Measurements from ENCODE around the gene SERTAD1. TPM values are rescaled to one million over a fixed set of nuclear protein-coding genes. Genes with fewer than 3 reads are reported as not detected.
"Not testable (repeated sequence)": the region's sequence is repeated elsewhere in the genome, so short reads cannot be mapped to it uniquely, and the experiment has no call there.

The SERTAD1 gene
- total and polyA plus RNA-seq, 2 of the 4 experiments (the other 2 are of a cell fraction): 21.1 to 27.4 TPM

DNA sequence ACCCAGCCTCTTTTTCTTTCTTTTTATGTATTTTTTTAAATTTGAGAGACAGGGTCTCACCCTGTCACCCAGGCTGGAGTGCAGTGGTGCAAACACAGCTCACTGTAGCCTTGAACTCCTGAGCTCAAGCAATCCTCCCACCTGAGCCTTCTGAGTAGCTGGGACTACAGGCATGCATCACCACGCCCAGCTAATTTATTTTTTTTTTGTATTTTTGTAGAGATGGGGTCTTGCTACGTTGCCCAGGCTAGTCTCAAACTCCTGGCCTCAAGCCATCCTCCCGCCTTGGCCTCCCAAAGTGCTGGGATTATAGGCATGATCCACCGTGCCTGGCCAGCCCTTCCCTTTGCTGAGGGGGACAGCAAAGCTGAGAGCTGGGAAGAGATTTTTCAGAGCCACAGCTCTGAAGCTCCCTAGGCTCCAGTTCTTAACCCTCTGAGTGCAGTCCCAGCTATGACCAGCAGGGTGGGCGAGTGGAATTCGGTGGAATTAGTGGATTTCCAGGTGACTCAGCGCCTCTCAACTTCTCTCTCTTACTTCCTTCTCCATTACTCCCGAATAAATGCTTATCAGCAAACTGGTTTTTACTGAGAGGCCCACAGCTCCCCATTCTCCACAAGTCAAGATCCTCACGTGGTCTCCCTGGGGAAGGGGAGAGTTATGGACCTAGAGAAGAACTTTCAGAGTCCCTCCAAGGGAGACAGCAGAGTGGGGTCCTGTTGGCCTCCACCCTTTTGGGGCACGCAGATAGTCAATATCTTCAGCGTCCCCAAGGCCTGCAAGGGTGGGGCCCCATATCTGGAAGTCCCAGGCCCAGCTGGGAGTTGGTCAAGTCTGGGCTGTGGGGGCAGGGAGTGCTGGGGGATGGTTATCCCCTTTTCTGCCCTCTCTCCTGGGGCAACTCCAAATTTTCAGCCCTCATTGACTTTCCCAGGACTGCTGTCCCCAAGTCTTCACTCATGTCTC lies 38.5 kb upstream of the SERTAD1 start (continued):
- TF ChIP-seq NFE2L2 (IDR thresholded peaks at IDR 0.05; ENCODE audit: low read depth, low read length) (peak; percentile 76), RAD21 (IDR thresholded peaks at IDR 0.05; ENCODE audit: low read length) (peak; percentile 75), CHD1 (IDR thresholded peaks at IDR 0.05; ENCODE audit: low read depth, low read length) (no peak), FOS (IDR thresholded peaks at IDR 0.05; ENCODE audit: low read depth, low read length) (peak; percentile 61; the same call in 1 of the 2 replicates)

DNA sequence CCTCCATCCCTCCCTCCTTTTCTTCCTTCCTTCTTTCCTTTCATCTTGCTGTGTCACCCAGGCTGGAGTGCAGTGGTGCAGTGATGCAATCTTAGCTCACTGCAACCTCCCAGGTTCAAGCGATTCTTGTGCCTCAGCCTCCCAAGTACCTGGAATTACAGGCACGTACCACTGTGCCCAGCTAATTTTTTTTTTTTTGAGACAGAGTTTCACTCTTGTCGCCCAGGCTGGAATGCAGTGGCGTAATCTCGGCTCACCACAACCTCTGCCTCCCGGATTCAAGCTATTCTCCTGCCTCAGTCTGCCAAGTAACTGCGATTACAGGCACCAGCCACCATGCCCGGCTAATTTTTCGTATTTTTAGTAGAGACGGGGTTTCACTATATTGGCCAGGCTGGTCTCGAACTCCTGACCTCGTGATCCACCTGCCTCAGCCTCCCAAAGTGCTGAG lies 37.8 kb upstream of the SERTAD1 start:
- dilution Hi-C loops (cut with HindIII; ENCODE audit: low sequenced_read_pairs, unreplicated experiment); H2BK20ac ChIP-seq (ENCODE audit: low read depth, low read length); H3K9ac ChIP-seq (ENCODE audit: low read depth, low read length); H2BK15ac ChIP-seq (ENCODE audit: low read depth, low read length); H2BK5ac ChIP-seq (ENCODE audit: low read depth, low read length, poor library complexity, severe bottlenecking); H3K14ac ChIP-seq (replicated peaks; ENCODE audit: low read depth, low read length); H3K9me3 ChIP-seq (ENCODE audit: control insufficient read depth, insufficient read depth, low read length); H2AK9ac ChIP-seq (replicated peaks; ENCODE audit: low read depth, low read length, poor library complexity); H2BK120ac ChIP-seq (ENCODE audit: low read depth, low read length); H2AFZ ChIP-seq (replicated peaks; ENCODE audit: low read length, poor library complexity); H2AK5ac ChIP-seq (ENCODE audit: low read depth, low read length); H3K4me3 ChIP-seq (ENCODE audit: insufficient read depth, low read depth, low read length); H4K8ac ChIP-seq (ENCODE audit: low read depth in 2 of 2, low read length in 2 of 2); H3K36me3 ChIP-seq (ENCODE audit: control insufficient read depth, insufficient read depth, low read length); H3K56ac ChIP-seq (ENCODE audit: extremely low read depth, insufficient read depth, low read length); in situ Hi-C loops (cut with MboI; ENCODE audit: low sequenced_read_pairs); H4K5ac ChIP-seq (ENCODE audit: low read depth, low read length); H3K27ac ChIP-seq (ENCODE audit: insufficient read depth, low read length); BruUV-seq (replicated peaks); H3K4me2 ChIP-seq (ENCODE audit: low read depth, low read length); H4K91ac ChIP-seq (ENCODE audit: insufficient read depth, low read depth, low read length); H3K4ac ChIP-seq (ENCODE audit: low read depth, low read length); H3K23ac ChIP-seq (ENCODE audit: low read depth, low read length); H3K18ac ChIP-seq (ENCODE audit: low read depth, low read length); ATAC-seq (ENCODE audit: low read depth); H4K20me1 ChIP-seq (ENCODE audit: insufficient read depth, low read length): not testable (repeated sequence)
- WGBS, 2 experiments (ENCODE audit: extremely low coverage in 2 of 2, insufficient read length in 1 of 2): 72% methylated on average over 3 of the region's 12 CpGs; no CpG with 5 or more reads in 1 of the 2 experiments
- H3K27me3 ChIP-seq (ENCODE audit: control insufficient read depth, insufficient read depth, low read length): peaks cover 11% of the 10 kb centered on the region; the same call in 1 of the 2 replicates
- POLR2A ChIA-PET (ENCODE audit: unreplicated experiment): interaction anchor here (0.6 to 1.9 kb wide), 2 partner anchors 20 to 43 kb away, joined by 3 to 4 read pairs; no protein-coding TSS in a partner anchor
- CTCF ChIA-PET: interaction anchor here (0.7 to 2.8 kb wide), 13 partner anchors 8 to 170 kb away, joined by 3 to 10 read pairs (median 4); partner anchors contain the start of gene SERTAD1
- DNase-seq: peak; percentile 12
- H3K4me1 ChIP-seq (ENCODE audit: control insufficient read depth, insufficient read depth, low read length): peaks cover 16% of the 10 kb centered on the region
- TF ChIP-seq CEBPB (IDR thresholded peaks at IDR 0.05; ENCODE audit: low read depth, low read length): peak; percentile 79
- H3K79me1 ChIP-seq (ENCODE audit: low read depth in 1 of 2, low read length in 2 of 2): peaks cover 0 to 31% of the 10 kb centered on the region in 2 experiments; a peak in 3 of 4 replicates
- intact Hi-C loops (cut with micrococcal nuclease): loop anchor here (1.0 to 10.0 kb wide), 3 partner anchors 43 to 135 kb away; no protein-coding TSS in a partner anchor
- H3K9me1 ChIP-seq (ENCODE audit: insufficient read depth, low read length): peaks cover 11% of the 10 kb centered on the region

Measured in IMR-90 (cell line).